ENCODE measurements around the gene DUSP16.
A peak's percentile ranks its signal among the peaks of the same experiment; 100 is the strongest.
"Not testable (repeated sequence)": the region's sequence is repeated elsewhere in the genome, so short reads cannot be mapped to it uniquely, and the experiment has no call there.

The DUSP16 gene

GRCh38 chr12:12562585-12563261, at the start of gene DUSP16:
TSS of gene DUSP16 (minus strand) at chr12:12562863. CDS start at chr12:12521098, 41,765 bp downstream.
- peak; percentile 59 for DNase-seq (ENCODE audit: low read depth)

DNA sequence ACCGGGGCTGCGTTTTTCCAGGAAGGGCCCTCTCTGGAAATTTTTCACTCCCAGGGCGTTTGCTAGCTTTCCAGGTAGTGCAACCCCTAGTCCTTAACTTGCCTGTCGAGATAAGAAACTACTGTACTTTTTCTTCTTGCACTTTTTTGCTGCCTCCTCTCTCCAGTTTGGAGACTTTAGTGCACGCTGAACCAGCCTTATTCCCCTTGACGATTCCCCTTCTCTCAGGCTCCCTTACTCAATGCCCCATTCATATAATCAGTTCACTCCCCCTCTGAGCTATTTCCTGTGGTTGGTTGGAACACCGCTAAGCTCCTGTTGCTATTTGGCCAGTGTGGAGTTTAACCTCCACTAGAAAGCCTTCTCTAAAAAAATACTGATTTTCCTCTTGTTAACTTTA, 49.7 kb upstream of the DUSP16 start:
- no peak for DNase-seq (ENCODE audit: low read depth)

DNA sequence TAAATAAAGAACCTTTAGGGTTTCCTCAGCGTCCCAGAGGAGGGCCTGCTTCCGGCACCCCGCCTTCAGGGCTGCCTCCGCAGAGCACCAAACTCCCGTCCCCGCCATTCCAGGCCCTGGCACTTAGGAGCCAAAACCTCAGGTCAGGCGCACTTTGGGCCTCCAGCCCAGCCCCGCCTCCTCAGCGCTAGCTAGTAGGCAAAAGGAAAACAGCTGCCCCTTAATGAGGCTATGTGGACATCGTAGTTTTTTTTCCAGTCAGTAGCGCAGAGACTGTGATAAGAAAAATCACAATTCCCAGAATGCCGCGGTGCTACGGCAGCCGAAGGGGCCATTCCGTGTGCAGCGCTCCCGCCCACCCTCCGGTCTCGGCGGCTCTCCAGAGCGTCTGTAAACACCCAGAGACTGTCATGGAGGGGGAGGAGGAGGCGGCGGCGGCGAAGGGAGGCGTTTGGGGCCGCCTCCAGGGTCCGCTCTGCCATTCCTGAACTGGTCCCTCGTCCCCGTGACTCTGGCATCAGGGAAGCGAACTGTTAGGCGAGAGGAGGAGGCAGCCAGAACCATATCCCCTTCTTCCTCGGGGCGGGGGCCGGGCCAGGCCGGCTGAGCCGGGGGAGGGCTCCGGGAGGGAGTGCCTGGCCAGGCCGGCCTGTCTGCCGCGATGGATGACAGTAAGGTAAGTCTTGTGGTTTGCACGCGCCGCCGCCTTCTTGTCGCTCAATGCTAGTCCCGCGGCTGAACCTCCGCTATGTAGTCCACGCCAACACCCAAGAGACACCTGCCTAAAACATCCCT, 49.0 kb upstream of the DUSP16 start, which contains the start of gene CREBL2:
CREBL2 (plus strand) TSS at position 365 of the 795 bp plus-strand sequence; CDS start at position 662, 297 bp downstream.
- peak; percentile 75 for DNase-seq (ENCODE audit: low read depth)

DNA sequence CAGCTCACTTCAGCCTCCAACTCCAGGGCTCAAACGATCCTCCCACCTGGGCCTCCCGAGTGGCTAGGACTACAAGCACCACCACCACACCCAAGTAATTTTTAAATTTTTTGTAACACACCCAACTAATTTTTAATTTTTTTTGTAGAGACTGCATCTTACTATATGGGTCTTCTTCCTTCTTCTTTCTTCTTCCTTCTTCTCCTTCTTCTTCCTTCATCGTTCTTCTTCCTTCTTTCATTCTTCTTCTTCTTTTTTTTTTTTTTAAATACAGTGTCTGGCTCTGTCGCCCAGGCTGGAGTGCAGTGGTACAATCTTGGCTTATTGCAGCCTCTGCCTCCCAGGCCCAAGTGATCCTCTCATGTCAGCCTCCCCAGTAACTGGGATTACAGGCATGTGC, 48.0 kb upstream of the DUSP16 start:
- DNase-seq (ENCODE audit: low read depth) = no peak

DNA sequence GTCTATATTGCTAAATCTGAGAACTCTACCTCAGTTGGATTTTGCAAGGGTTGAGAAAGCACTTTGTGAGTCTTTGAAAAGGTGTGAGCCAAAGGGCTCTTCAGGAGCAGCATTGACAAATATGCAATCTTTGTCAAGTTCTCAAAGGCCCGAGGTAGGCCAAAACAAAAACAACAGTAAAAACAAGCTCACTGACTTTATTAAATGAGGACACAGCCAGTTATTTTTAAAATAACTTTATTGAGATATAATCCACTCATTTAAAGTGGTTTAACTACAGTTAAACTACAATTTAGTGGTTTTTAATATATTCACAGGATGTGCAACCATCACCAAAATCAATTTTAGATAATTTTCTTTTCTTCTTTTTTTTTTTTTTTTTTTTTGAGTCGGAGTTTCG, 47.0 kb upstream of the DUSP16 start:
- DNase-seq (ENCODE audit: low read depth) = no peak

DNA sequence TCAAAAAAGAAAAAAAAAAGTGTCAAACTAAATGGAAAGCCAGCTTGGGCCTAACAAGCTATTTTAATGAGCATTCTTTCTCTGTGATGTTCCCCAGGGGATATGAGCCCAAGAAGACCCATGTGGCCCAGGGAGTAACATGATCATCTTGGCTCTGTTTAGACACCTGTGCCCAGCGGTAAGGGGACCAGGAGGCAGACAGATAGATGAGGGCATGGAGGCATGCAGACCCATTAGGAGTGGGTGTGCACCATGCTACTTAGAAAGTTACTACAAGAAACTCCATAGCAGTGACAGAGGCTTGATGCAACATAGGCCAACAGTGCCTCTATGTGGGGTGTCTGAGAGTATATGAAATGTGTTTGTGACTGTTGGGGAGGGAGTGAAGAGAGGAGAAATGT, 45.9 kb upstream of the DUSP16 start:
- DNase-seq (ENCODE audit: low read depth) = no peak

- DNase-seq (ENCODE audit: low read depth) = no peak
Observed at GRCh38 chr12:12606781-12607589, 44.3 kb upstream of the DUSP16 start.

DNA sequence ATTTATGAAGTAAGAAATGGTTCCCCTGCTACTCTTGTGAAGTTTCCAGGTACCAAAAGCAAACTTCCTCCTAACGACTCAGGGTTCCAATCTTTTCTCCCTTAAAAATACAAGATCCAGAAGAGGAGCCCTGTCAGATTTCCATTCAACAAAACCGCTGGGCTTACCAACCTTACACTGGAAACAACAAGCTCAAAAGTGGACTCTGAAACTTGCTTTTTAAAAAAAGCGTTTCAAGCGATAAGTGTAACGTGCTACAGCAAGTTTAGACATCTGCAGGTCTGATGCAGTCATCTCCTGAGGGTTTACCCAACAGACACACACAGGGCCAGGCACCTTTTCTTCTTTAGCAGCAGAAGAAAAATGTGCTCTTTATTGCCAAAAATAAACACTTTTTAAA, 42.1 kb upstream of the DUSP16 start:
- no peak for DNase-seq (ENCODE audit: low read depth)

GRCh38 chr12:12600659-12601058, 38.0 kb upstream of the DUSP16 start:
- no peak for DNase-seq (ENCODE audit: low read depth)

DNA sequence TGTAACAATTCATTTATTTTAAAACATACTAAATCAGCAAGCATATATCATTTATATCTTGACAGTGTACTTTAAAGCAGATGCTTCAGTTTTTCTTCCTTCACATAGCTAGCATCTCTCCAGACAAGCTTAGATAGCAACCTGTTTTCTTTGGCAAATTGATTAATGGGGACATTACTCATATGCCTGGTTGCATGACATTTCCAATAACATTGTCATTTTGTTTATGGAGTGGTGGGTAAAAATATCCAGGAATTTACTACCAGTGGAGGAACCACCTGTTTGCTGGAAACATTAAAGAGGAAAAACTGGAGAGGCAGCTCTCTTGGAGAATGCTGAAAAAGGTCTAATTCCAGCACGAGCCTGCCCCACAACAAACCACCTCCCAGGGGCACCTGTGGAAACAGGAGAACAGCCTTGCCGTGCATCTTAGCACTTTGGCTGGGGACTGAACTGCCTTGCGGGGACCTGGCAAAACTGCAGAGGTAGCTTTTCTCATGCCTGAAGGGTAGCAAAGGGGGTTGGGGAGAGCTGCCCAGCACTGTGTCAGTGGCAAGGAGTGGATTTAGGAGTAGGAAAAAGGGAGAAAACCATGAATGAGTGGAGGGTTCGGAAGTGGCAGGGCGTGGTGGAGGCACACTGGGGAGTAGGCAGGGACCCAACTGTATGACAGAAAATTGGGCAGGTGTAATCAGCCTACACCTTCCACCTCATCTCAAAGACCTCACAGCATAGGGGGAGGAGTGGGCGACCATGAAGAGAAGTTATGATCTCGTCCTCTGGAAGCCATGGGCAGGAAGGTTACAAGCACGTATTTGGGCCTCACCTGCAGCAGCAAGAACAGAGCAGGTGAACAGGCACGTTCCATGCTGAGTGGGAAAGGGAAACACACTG, 37.3 kb upstream of the DUSP16 start:
- DNase-seq (ENCODE audit: low read depth) = no peak

- DNase-seq (ENCODE audit: low read depth) = no peak
Observed at GRCh38 chr12:12598864-12599263, 36.2 kb upstream of the DUSP16 start.

- not testable (repeated sequence) for DNase-seq (ENCODE audit: low read depth)
Observed at GRCh38 chr12:12596598-12596997, 33.9 kb upstream of the DUSP16 start.

DNA sequence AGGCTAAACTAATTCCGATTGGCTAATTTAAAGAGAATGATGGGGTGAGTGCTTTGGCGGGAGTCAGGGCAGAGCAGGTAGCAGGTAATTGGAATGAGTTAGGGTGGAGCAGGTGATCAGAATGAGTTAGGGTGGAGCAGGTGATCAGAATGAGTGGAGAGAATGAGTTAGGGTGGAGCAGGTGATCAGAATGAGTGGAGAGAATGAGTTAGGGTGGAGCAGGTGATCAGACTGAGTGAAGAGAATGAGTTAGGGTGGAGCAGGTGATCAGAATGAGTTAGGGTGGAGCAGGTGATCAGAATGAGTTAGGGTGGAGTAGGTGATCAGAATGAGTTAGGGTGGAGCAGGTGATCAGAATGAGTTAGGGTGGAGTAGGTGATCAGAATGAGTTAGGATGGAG, 33.3 kb upstream of the DUSP16 start:
- DNase-seq (ENCODE audit: low read depth) = not testable (repeated sequence)

DNA sequence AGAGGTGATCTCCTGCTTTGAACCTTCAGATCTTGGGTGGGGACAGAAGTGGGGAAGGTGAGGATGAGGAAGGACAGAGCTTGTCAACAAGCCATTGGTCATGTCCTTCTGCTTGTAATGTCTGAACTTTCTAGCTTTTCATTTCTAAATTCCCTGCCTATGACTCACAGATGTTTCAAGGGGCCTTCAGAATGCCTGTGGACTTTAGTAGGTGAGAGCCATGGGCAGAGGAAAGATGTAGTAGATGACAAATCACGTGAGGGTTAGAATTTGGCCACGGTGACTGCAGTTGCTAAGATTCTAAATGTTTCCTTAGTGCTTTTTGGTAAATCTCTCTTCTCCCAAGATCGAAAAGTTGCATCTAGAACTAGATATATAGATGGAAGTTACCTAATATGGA, 30.3 kb upstream of the DUSP16 start:
- DNase-seq (ENCODE audit: low read depth) = no peak

- no peak for DNase-seq (ENCODE audit: low read depth)
Observed at GRCh38 chr12:12590961-12591360, 28.3 kb upstream of the DUSP16 start.

- not testable (repeated sequence) for DNase-seq (ENCODE audit: low read depth)
Observed at GRCh38 chr12:12588436-12588835, 25.8 kb upstream of the DUSP16 start.

GRCh38 chr12:12587878-12588277, 25.2 kb upstream of the DUSP16 start:
- no peak for DNase-seq (ENCODE audit: low read depth)

DNA sequence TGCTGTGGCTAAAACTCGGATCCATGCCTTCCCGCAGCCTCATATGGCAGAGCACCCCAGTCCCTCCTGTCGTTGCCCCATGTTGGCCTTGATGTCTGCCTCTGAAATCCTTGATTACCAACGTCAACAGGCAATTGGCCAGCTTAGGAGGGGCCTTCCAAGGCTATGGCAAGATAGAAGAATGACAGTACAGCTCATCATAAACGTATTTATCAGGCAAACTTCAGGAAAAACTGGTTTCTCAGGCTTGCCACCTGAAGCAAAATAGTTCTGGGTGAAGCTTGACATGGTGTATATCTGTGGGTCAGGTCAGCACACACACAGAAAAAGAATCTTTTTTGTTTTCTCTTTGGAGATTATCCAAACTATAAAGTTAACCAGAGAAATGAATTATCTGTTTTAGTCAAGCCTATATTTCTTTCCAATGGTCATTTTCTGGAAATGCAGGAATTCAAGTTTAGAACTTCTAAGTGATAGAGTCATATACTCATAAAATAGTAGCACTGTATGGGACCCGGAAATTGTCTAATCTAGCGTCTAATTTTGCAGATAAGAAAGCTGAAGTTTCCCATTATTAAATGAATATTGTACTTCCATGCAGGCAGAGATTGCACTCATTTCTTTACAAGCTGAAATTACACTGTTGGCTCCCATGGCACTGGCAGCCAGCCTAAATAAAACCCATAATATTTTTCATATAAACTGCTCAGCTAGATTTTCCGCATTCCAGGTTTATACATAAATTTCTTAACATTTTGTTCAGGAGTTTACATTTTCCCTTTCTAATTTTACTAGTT, 24.4 kb upstream of the DUSP16 start:
- no peak for DNase-seq (ENCODE audit: low read depth)

- DNase-seq (ENCODE audit: low read depth) = no peak
Observed at GRCh38 chr12:12585115-12585863, 22.6 kb upstream of the DUSP16 start.

Measured in activated T-helper 1 cell treated with Interleukin-2 at 50 U/mL for 16 hours (primary cell).